Breast epithelium (tissue), 4 donors: ENCODE data around the gene CYP27C1. TPM values are rescaled to one million over a fixed set of nuclear protein-coding genes. Genes with fewer than 3 reads are reported as not detected.

Source experiments
- DNase-seq, 2 donors: peaks; one replicate each; pipeline ENCODE4 v3.0.0-alpha.2; 2019; ENCODE audit warnings: low spot score in 2 of 2
- H3K27ac ChIP-seq, 2 donors: fragments of 200-600 bp; sonication (generic) in 1 of 2; one replicate each; pipeline ENCODE4 v1.5.1; 2016 to 2019; ENCODE audit warnings: mild to moderate bottlenecking in 1 of 2
- H3K27me3 ChIP-seq, 2 donors: fragments of 200-600 bp; sonication (generic) in 1 of 2; one replicate each; pipeline versions ENCODE4 v1.5.1 to v1.6.0; 2017 to 2019; ENCODE audit warnings: control low read depth in 1 of 2, mild to moderate bottlenecking in 1 of 2
- H3K36me3 ChIP-seq: fragments of 200-600 bp; one replicate; pipeline ENCODE4 v1.5.1; 2019
- H3K4me1 ChIP-seq, 2 donors: fragments of 200-600 bp; sonication (generic); one replicate each; pipeline ENCODE4 v1.5.1; 2016 to 2019; ENCODE audit warnings: control low read depth in 1 of 2
- H3K4me3 ChIP-seq, 3 donors: fragments of 200-600 bp; sonication (generic); 1 replicate in 2 of 3; 2 replicates in 1 of 3; pipeline ENCODE4 v1.5.1; 2016 to 2019; ENCODE audit warnings: mild to moderate bottlenecking in 3 of 3, moderate library complexity in 2 of 3
- H3K9me3 ChIP-seq, 2 donors: fragments of 200-600 bp; sonication (generic) in 1 of 2; one replicate each; pipeline ENCODE4 v1.5.1; 2016 to 2019; ENCODE audit warnings: control low read depth in 1 of 2
- POLR2A ChIP-seq: fragments of 450-650 bp; IDR thresholded peaks from one replicate; pipeline ENCODE4 v1.6.1; 2016; ENCODE audit warnings: antibody characterized with exemption, mild to moderate bottlenecking, moderate library complexity
- POLR2AphosphoS5 ChIP-seq, 3 donors: sonication (generic); formaldehyde crosslinking; IDR thresholded peaks; one replicate each; pipeline ENCODE4 v1.6.1; 2017; ENCODE audit warnings: antibody characterized with exemption in 3 of 3
- intact Hi-C: fragments of 100-400 bp; cut with DNase I; formaldehyde crosslinking; loops from one replicate; pipeline ENCODE4 v1.15.1; 2023; ENCODE audit warnings: low total_unique reads
- total RNA-seq, 3 donors: library from RNA; depleted of rRNA; stranded (reverse); fragments of >200 nt; gene quantifications; one replicate each; pipeline ENCODE4 v1.1.0, GENCODE V29; 2016
- TF ChIP-seq, protein P1 (sequence below), 3 donors: fragments of 450-650 bp; IDR thresholded peaks; one replicate each; pipeline ENCODE4 v1.5.1; 2016 to 2017; ENCODE audit warnings: antibody characterized with exemption in 3 of 3, mild to moderate bottlenecking in 3 of 3, moderate library complexity in 3 of 3

CYP27C1 gene
- total RNA-seq, 3 donors from 2014 or later = 0.29 to 0.48 (median 0.33) TPM

DNA sequence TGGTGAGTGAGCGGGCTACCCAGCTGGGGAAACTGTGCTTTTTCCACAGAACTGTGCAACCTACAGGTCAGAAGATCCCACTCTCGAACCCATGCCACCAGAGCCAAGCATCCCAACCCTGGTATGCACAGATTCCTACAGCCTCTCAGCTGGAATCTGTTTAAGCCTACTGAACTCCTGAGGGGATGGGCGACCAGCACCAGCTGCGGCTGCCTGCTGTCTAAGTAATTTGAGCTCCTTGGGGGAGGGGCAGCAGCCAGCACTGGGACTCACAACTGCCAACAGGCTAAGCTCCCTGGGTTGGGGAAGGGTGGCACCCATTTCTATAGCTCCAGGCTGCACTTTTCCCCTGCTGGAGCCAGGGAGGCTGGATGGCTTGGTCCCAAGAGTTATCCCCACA lies 11.8 kb downstream of the CYP27C1 start:
- TF ChIP-seq, protein P1, sequence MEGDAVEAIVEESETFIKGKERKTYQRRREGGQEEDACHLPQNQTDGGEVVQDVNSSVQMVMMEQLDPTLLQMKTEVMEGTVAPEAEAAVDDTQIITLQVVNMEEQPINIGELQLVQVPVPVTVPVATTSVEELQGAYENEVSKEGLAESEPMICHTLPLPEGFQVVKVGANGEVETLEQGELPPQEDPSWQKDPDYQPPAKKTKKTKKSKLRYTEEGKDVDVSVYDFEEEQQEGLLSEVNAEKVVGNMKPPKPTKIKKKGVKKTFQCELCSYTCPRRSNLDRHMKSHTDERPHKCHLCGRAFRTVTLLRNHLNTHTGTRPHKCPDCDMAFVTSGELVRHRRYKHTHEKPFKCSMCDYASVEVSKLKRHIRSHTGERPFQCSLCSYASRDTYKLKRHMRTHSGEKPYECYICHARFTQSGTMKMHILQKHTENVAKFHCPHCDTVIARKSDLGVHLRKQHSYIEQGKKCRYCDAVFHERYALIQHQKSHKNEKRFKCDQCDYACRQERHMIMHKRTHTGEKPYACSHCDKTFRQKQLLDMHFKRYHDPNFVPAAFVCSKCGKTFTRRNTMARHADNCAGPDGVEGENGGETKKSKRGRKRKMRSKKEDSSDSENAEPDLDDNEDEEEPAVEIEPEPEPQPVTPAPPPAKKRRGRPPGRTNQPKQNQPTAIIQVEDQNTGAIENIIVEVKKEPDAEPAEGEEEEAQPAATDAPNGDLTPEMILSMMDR (IDR thresholded peaks at IDR 0.05) = no peak
- TF ChIP-seq POLR2A (no peak), POLR2AphosphoS5 (IDR thresholded peaks at IDR 0.05) (no peak)
- Histone ChIP-seq H3K36me3 (no peaks in the 10 kb centered on the region), H3K27ac (no peak overlapping the region), H3K4me3 (no peak overlapping the region), H3K9me3 (peaks cover 0 to 1% of the 10 kb centered on the region in 2 donors), H3K27me3 (no peaks in the 10 kb centered on the region), H3K4me1 (no peaks in the 10 kb centered on the region)
- intact Hi-C loops = no loop called here
- no peak for DNase-seq

DNA sequence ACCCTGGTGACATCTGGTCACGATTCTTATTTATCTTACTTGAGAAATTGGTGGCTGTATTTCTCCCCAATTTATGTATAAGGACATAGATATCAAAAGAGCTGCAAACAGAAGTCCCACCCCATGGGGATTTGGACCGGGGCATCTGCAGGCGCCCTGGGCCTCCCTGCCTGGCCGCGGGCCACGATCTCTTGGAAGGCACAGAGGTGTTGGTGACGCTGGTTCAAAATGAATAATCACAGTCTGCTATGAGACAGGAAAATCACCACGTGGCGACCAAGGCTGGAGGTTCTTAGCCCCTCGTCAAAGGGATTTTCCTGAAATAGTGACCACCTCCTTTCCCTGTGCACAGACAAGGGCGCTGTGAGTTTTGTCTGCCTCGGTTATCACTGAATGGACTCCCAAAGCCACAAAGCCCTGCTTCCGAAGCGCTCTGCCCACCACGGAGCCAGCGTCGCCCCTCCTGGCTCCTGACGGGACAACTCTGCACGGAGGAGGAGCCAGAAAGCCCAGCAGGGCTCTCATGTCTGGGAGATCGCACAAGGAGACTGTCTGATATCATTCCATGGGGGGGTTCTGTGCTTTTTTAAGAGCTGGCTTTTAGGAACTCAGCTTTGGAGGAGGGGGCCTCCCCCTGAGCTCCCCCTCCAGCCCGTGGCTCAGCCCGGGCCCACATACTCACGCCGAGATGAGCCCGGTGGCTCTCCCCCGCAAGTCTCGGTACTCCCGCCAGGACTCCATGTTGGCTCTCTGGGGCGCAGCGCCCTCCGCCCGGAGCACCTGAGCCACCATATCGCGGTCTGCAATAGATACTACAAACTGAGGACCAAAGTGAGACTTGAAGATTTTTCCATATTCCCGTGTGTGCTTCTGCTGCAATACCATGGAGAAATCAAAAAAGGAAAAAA lies 14.6 kb downstream of the CYP27C1 start:
- TF ChIP-seq, protein P1 (IDR thresholded peaks at IDR 0.05) = no peak

DNA sequence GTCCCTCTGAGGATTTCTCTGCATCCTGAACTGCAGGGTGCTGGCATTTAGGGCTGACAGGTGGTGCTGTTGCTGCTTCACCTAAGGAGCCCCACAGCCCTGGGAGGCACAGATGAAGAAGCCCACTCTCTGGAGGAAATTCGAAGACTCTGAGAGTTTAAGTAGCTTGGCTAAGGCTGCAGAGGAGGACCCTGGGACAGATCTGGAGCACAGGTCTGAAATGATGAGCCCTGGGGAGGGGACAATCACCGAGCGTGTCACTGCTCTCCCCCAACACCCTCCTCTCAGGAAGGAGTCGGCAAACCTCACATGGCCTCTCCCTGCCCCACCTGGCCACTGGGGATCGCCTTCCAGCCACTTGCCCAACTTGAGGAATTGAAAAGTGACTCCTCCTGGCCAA lies 18.6 kb downstream of the CYP27C1 start:
- H3K27me3 ChIP-seq = no peaks in the 10 kb centered on the region
- no peak overlapping the region for H3K4me3 ChIP-seq
- no peaks in the 10 kb centered on the region for H3K9me3 ChIP-seq
- H3K4me1 ChIP-seq = no peaks in the 10 kb centered on the region
- H3K27ac ChIP-seq = no peak overlapping the region
- no peaks in the 10 kb centered on the region for H3K36me3 ChIP-seq
- TF ChIP-seq POLR2A (no peak), POLR2AphosphoS5 (IDR thresholded peaks at IDR 0.05) (no peak)
- TF ChIP-seq, protein P1 (IDR thresholded peaks at IDR 0.05) = no peak
- intact Hi-C loops = no loop called here
- DNase-seq = no peak

More for the DNA sequence above, 14.6 kb downstream of the CYP27C1 start:
- intact Hi-C loops = loop anchor here (2.0 kb wide), 1 partner anchor 53 kb away; no protein-coding TSS in a partner anchor
- no peak overlapping the region for H3K27ac ChIP-seq
- H3K4me1 ChIP-seq = no peaks in the 10 kb centered on the region
- H3K9me3 ChIP-seq = no peaks in the 10 kb centered on the region
- DNase-seq = no peak
- H3K36me3 ChIP-seq = no peaks in the 10 kb centered on the region
- H3K27me3 ChIP-seq = no peaks in the 10 kb centered on the region
- H3K4me3 ChIP-seq = no peak overlapping the region

DNA sequence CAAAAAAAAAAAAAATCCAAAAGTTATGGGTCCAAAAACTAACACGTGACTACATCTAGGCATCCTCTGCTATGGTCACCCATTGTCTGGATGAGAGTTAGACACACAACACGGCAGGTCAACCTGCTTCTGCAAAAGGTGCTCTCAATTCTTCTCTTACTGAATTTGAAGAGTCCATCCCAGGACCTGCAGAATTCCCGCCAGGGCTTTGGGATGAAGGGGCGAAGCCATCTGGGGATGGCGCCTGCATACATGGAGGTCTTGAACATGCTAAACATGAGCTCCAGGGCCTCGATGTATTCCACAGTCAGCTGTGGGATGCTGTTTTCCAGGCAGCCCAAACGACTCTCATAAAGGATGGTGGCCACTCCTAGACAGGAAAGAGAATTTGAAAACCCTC lies 19.1 kb downstream of the CYP27C1 start:
- H3K27me3 ChIP-seq = no peaks in the 10 kb centered on the region

DNA sequence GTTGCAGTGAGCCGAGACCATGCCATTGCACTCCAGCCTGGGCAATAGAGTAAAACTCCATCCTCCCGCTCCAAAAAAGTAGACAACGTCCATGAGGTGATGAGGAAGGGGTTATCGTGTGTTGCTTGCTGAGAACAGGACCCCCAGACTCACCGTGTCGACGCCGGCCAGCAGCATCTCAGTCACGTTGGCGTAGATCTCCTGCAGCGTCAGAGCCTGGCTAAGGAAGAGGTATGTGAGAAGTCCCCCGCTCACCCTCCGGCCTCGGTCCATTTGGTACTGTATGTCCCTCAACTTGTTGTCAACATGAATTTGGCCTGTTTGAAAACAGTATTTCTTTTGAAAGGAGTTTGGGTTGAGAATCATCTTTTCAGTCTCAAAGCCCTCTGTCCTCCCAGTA lies 20.9 kb downstream of the CYP27C1 start:
- Histone ChIP-seq H3K4me1 (no peaks in the 10 kb centered on the region), H3K27ac (no peak overlapping the region), H3K36me3 (no peaks in the 10 kb centered on the region), H3K4me3 (no peak overlapping the region), H3K27me3 (no peaks in the 10 kb centered on the region), H3K9me3 (no peaks in the 10 kb centered on the region)
- intact Hi-C loops = no loop called here
- TF ChIP-seq, protein P1 (IDR thresholded peaks at IDR 0.05) = no peak
- no peak for TF ChIP-seq POLR2AphosphoS5 (IDR thresholded peaks at IDR 0.05)
- TF ChIP-seq POLR2A = no peak
- no peak for DNase-seq

More for the DNA sequence above, 19.1 kb downstream of the CYP27C1 start:
- DNase-seq = no peak
- Histone ChIP-seq H3K27ac (no peak overlapping the region), H3K9me3 (no peaks in the 10 kb centered on the region), H3K4me3 (no peak overlapping the region), H3K4me1 (no peaks in the 10 kb centered on the region), H3K36me3 (no peaks in the 10 kb centered on the region)
- intact Hi-C loops = no loop called here
- no peak for TF ChIP-seq POLR2AphosphoS5 (IDR thresholded peaks at IDR 0.05)
- TF ChIP-seq, protein P1 (IDR thresholded peaks at IDR 0.05) = no peak
- no peak for TF ChIP-seq POLR2A
